ENCODE data around the gene FAM193B. TPM values are rescaled to one million over a fixed set of nuclear protein-coding genes. Genes with fewer than 3 reads are reported as not detected.

FAM193B gene
- total RNA-seq, 1 donor from 2014 or later = 21.5 TPM

DNA sequence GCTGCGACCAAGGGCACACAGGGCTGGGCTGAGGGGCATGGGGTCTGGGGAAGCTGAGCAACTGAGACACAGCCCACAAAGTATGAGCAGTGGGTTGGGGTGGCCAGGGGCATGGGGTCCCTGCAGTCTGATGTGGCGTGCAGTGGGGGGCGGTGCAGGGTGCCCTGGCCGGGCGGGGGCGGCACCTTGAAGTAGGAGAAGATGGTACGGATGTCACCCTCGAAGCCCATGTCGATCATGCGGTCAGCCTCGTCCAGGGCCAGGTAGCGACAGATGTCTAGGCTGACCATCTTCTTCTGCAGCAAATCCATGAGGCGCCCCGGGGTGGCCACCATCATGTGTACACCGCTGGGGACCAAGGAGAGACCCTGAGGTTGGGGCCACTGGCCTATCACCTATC lies 40.9 kb downstream of the FAM193B start:
- Histone ChIP-seq H3K27me3 (ENCODE audit: low read depth) (no peaks in the 10 kb centered on the region), H3K4me3 (no peak overlapping the region), H3K9me3 (replicated peaks) (no peaks in the 10 kb centered on the region), H3K4me1 (peaks cover 42% of the 10 kb centered on the region), H3K27ac (replicated peaks) (no peak overlapping the region), H3K36me3 (peaks cover 53% of the 10 kb centered on the region)
- intact Hi-C loops (cut with micrococcal nuclease) = no loop called here
- TF ChIP-seq, protein P1, sequence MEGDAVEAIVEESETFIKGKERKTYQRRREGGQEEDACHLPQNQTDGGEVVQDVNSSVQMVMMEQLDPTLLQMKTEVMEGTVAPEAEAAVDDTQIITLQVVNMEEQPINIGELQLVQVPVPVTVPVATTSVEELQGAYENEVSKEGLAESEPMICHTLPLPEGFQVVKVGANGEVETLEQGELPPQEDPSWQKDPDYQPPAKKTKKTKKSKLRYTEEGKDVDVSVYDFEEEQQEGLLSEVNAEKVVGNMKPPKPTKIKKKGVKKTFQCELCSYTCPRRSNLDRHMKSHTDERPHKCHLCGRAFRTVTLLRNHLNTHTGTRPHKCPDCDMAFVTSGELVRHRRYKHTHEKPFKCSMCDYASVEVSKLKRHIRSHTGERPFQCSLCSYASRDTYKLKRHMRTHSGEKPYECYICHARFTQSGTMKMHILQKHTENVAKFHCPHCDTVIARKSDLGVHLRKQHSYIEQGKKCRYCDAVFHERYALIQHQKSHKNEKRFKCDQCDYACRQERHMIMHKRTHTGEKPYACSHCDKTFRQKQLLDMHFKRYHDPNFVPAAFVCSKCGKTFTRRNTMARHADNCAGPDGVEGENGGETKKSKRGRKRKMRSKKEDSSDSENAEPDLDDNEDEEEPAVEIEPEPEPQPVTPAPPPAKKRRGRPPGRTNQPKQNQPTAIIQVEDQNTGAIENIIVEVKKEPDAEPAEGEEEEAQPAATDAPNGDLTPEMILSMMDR (IDR thresholded peaks at IDR 0.05; ENCODE audit: borderline replicate concordance) = no peak
- DNase-seq = no peak

DNA sequence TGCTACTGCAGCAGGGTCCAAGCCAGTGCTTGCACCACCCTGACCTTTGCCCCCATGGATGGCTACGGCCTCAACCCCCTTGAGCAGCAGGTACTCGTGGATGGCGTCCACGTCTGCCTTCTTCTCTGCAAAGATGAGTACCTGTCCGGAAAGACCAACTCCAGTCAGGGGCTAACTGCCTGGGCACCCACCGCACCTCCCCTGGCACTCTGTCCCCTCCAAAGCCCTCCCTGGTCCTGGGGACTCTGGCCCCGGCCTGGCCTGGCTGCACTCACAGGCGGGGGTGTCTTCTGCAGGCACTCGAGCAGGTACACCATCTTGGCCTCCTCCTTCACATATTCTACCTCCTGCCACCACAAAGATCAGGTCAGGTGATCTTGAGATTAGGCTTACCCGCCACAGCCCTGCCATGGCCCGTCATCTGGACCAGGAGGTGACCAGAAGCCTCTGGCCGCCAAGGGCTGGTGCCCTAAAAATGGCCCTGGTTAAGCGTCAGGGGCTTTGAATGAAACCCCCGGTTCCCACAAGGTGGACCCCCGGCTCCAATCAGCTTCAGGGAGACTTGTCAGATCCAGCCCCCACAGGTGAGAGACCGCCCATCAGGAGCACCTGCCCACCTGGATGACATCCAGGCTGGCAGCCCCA lies 41.5 kb downstream of the FAM193B start:
- no peak for DNase-seq
- peaks cover 53% of the 10 kb centered on the region for H3K36me3 ChIP-seq
- H3K4me1 ChIP-seq = peaks cover 42% of the 10 kb centered on the region
- intact Hi-C loops (cut with micrococcal nuclease) = no loop called here
- TF ChIP-seq, protein P1 (IDR thresholded peaks at IDR 0.05; ENCODE audit: borderline replicate concordance) = no peak
- no peak overlapping the region for H3K4me3 ChIP-seq
- H3K27ac ChIP-seq (replicated peaks) = no peak overlapping the region
- H3K27me3 ChIP-seq (ENCODE audit: low read depth) = no peaks in the 10 kb centered on the region
- H3K9me3 ChIP-seq (replicated peaks) = no peaks in the 10 kb centered on the region

DNA sequence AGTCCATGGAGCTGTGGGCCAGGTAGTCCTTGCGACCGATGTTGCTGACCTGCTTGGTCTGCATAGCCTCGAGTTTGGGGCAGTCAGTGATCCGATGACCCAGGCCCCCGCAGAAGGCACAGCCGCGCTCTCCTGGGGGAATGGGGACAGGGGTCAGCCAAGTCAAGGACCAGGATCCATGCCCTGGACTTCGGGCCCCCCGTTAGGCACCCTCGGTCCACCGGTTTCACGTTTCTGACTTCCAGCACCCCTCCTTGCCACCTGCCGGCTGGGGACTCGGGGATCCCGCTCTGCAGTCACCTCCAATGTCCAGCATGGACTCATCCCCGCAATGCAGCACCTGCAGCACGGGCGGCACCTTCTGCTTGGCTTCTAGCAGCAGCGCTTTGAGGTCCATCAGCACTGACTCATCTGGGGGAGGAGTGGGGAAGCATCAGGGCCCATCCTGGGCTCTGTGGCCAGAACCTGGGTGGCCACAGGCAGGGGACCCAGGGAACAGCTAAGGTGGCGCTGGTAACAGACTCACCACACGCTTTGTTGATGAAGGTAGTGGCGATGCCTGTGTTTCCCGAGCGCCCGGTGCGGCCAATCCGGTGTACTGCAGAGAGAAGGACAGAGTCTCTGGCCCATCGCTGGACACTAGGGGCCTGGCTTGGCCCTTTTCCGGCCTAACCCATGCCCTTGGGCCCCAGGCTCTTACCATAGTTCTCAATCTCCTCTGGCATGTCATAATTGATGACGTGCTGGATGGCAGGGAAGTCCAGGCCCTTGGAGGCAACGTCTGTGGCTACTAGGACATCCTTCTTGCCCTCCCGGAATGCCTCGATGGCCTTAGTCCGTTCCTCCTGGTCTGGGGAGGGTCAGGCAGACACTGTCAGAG lies 42.3 kb downstream of the FAM193B start:
- Histone ChIP-seq H3K9me3 (replicated peaks) (no peaks in the 10 kb centered on the region), H3K36me3 (peaks cover 53% of the 10 kb centered on the region), H3K4me3 (no peak overlapping the region), H3K27ac (replicated peaks) (no peak overlapping the region), H3K27me3 (ENCODE audit: low read depth) (no peaks in the 10 kb centered on the region), H3K4me1 (peaks cover 36% of the 10 kb centered on the region)
- no peak for DNase-seq
- TF ChIP-seq, protein P1 (IDR thresholded peaks at IDR 0.05; ENCODE audit: borderline replicate concordance) = no peak
- intact Hi-C loops (cut with micrococcal nuclease) = no loop called here

DNA sequence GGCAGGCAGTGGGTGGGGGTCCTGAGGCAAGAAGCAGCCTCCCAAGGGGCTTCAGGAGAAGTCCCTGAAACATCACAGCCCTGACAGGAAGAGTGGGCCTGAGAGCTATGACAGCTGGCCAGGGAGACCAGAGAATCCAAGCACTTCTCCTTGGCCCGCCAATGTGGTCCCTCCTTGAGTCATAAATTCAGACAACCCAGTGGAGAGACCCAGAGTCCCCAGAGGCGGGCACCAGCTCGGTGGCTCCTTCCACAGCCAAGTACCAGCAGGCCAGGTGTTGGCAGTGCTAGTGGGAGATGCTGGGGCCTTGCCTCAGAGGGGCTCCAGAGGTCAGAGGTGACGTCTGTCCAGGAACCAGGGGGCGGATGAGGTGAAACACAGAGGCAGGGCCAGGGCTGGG lies 43.2 kb downstream of the FAM193B start:
- intact Hi-C loops (cut with micrococcal nuclease) = no loop called here
- Histone ChIP-seq H3K27me3 (ENCODE audit: low read depth) (no peaks in the 10 kb centered on the region), H3K36me3 (peaks cover 53% of the 10 kb centered on the region), H3K4me3 (no peak overlapping the region), H3K9me3 (replicated peaks) (no peaks in the 10 kb centered on the region), H3K4me1 (peaks cover 31% of the 10 kb centered on the region), H3K27ac (replicated peaks) (no peak overlapping the region)
- DNase-seq = no peak
- TF ChIP-seq, protein P1 (IDR thresholded peaks at IDR 0.05; ENCODE audit: borderline replicate concordance) = no peak

DNA sequence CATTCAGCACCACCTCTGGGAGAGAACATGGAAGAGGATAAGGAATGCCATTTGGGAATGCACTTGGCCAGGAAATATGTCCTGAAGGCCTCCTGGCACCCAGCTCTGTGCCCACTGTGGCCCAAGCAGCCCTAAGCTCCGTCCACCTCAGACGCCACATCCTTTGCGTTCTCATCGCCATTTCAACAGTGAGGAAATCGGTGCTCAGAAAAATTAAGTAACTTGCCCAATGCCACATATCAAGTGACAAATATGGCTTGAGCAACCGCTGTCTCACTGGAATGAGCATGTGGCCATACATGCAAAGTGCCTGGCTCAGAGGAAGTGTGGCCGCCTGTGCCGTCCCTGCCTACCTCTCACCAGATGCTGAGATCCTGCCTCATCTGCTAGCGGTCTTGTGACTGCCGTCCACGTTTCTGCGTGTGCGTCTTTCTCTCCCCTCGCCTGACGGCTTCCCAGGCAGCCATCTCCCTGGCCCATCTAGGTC lies 43.8 kb downstream of the FAM193B start:
- intact Hi-C loops (cut with micrococcal nuclease) = no loop called here
- Histone ChIP-seq H3K4me1 (peaks cover 25% of the 10 kb centered on the region), H3K27ac (replicated peaks) (no peak overlapping the region), H3K4me3 (no peak overlapping the region), H3K36me3 (peaks cover 50% of the 10 kb centered on the region), H3K9me3 (replicated peaks) (no peaks in the 10 kb centered on the region), H3K27me3 (ENCODE audit: low read depth) (no peaks in the 10 kb centered on the region)
- no peak for DNase-seq
- TF ChIP-seq, protein P1 (IDR thresholded peaks at IDR 0.05; ENCODE audit: borderline replicate concordance) = no peak

Data from left ventricle myocardium inferior (tissue), 1 donor.